HG03571 (cell line): ENCODE results near the gene SORCS2.
"Not testable (repeated sequence)": the region's sequence is repeated elsewhere in the genome, so short reads cannot be mapped to it uniquely, and the experiment has no call there.

Source experiments
- ATAC-seq: cut with Tn5 transposase; IDR thresholded peaks from one replicate; pipeline ENCODE4 v1.9.1; 2021; ENCODE audit not compliant: unreplicated experiment

SORCS2 gene

GRCh38 chr4:7199129-7199725, 6.9 kb downstream of the SORCS2 start:
- ATAC-seq = no peak

- no peak for ATAC-seq
Measured at GRCh38 chr4:7199771-7200441, 7.6 kb downstream of the SORCS2 start.

GRCh38 chr4:7200801-7201200, 8.5 kb downstream of the SORCS2 start:
- no peak for ATAC-seq

- ATAC-seq = no peak
Measured at GRCh38 chr4:7201420-7202305, 9.3 kb downstream of the SORCS2 start.

GRCh38 chr4:7202411-7202810, 10.1 kb downstream of the SORCS2 start:
- ATAC-seq = no peak

- ATAC-seq = no peak
Measured at GRCh38 chr4:7204656-7205387, 12.5 kb downstream of the SORCS2 start.

- ATAC-seq = no peak
Measured at GRCh38 chr4:7206385-7206784, 14.0 kb downstream of the SORCS2 start.

- no peak for ATAC-seq
Measured at GRCh38 chr4:7206911-7207567, 14.7 kb downstream of the SORCS2 start.

GRCh38 chr4:7207628-7208231, 15.4 kb downstream of the SORCS2 start:
- no peak for ATAC-seq

GRCh38 chr4:7208509-7209451, 16.4 kb downstream of the SORCS2 start:
- ATAC-seq = no peak

GRCh38 chr4:7209699-7210098, 17.4 kb downstream of the SORCS2 start:
- no peak for ATAC-seq

GRCh38 chr4:7210824-7211223, 18.5 kb downstream of the SORCS2 start:
- ATAC-seq = no peak

- ATAC-seq = no peak
Measured at GRCh38 chr4:7212101-7212674, 19.9 kb downstream of the SORCS2 start.

- ATAC-seq = no peak
Measured at GRCh38 chr4:7212921-7213320, 20.6 kb downstream of the SORCS2 start.

GRCh38 chr4:7213807-7214206, 21.5 kb downstream of the SORCS2 start:
- no peak for ATAC-seq

GRCh38 chr4:7214359-7214758, 22.0 kb downstream of the SORCS2 start:
- no peak for ATAC-seq

- ATAC-seq = not testable (repeated sequence)
Measured at GRCh38 chr4:7215187-7215586, 22.8 kb downstream of the SORCS2 start.

GRCh38 chr4:7217039-7217438, 24.7 kb downstream of the SORCS2 start:
- no peak for ATAC-seq
